ENCODE data around the gene DCT.

DCT gene

GRCh38 chr13:94455414-94455813 lies 24.1 kb downstream of the DCT start:
- TF ChIP-seq CTCF (IDR thresholded peaks at IDR 0.05; ENCODE audit: low read depth, low read length) = no peak

DNA sequence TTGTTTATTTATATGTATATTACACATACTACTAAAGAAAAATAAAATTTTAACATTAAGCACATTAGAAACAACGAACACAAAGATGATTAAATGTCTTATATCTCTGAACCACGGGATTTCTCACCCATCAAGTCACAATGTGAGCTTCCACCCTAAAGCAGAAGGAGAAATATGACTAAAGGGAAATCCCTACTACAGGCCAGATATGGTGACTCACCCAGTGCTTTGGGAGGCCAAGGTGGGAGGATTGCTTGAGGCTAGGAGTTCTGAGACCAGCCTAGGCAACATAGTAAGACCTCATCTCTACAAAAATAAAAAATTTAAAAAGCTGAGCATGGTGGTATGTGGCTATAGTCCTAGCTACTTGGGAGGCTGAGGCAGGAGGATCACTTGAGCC lies 24.6 kb downstream of the DCT start:
- H3K4me3 ChIP-seq (ENCODE audit: low read depth, low read length) = no peak overlapping the region
- no peak for TF ChIP-seq CTCF (IDR thresholded peaks at IDR 0.05; ENCODE audit: low read depth, low read length)

More at GRCh38 chr13:94455414-94455813, 24.1 kb downstream of the DCT start:
- no peak overlapping the region for H3K4me3 ChIP-seq (ENCODE audit: low read depth, low read length)

GRCh38 chr13:94454334-94454733 lies 25.1 kb downstream of the DCT start:
- no peak overlapping the region for H3K4me3 ChIP-seq (ENCODE audit: low read depth, low read length)
- TF ChIP-seq CTCF (IDR thresholded peaks at IDR 0.05; ENCODE audit: low read depth, low read length) = no peak

DNA sequence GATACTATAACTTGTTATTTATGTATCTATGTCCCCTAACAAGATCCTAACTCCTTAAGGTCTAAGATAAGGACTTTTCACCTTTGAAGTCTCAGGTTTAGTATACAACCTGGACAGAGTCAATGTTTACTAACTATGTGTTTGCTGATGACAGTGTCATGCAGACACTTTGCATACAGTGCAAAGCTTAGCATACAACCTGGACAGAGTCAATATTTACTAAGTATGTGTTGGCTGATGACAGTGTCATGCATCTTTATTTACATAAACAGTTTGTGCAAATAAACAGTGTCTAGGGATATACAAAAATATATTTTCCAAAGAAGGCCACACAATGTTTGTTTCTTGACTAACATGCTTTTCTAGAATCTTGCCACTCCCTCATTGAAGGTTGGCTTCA lies 34.7 kb downstream of the DCT start:
- no peak for TF ChIP-seq CTCF (IDR thresholded peaks at IDR 0.05; ENCODE audit: low read depth, low read length)
- H3K4me3 ChIP-seq (ENCODE audit: low read depth, low read length) = no peak overlapping the region

GRCh38 chr13:94435604-94436226 lies 43.8 kb downstream of the DCT start:
- peak; percentile 33; the same call in 1 of the 2 replicates for TF ChIP-seq CTCF (IDR thresholded peaks at IDR 0.05; ENCODE audit: low read depth, low read length)
- no peak overlapping the region for H3K4me3 ChIP-seq (ENCODE audit: low read depth, low read length)

DNA sequence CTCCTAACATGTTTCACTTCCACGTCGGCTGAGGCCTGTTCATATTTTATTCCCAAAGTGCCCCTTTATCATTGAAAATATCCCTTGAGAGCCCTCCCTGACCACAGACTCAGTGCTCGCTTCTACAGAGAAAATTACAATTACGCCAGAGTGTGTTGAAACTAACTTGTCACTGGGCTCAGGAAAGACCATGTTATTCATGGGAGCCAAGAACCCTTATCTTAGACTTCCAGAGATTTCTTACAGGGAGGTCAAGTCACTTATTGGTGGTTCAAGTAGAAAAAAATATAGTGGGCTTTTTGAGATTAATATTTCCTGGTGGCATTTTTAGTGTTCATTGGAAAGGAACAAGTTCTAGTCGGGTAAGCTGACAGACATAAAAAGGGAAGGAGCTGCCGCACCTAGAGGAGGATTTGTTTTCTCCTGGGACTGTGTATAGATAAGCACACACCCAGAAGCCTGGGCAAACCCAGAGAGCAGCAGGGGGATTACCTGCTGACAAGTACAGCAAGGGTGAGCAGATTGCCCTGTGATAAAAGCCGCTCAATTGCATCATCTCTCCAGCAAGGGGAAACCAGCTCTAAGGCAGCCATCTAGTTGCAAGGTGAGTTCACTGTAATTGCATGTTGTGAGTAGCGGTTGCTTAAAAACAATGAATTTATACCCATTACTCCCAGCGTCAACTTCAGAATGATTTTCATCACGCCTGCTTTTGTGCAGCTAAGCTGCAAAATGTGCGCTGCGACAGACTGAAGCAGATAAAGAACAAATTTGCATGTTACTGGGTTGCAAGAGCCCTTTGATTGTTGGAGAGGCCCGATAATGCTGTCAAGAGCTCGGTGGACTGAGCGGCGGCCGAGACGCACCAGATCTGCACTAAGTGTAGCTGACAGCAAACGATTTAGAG lies 46.2 kb downstream of the DCT start:
- TF ChIP-seq CTCF (IDR thresholded peaks at IDR 0.05; ENCODE audit: low read depth, low read length) = no peak

GRCh38 chr13:94431987-94432386 lies 47.5 kb downstream of the DCT start:
- H3K4me3 ChIP-seq (ENCODE audit: low read depth, low read length) = no peak overlapping the region
- no peak for TF ChIP-seq CTCF (IDR thresholded peaks at IDR 0.05; ENCODE audit: low read depth, low read length)

More for the DNA sequence above, 46.2 kb downstream of the DCT start:
- H3K4me3 ChIP-seq (ENCODE audit: low read depth, low read length) = no peak overlapping the region

Data from WI38 (cell line).